NCI-H187 treated with DMSO at 0.1 percent for 48 hours (cell line): ENCODE results near the gene CCDC88A.
"Not testable (repeated sequence)": the region's sequence is repeated elsewhere in the genome, so short reads cannot be mapped to it uniquely, and the experiment has no call there.

Experiments
- DNase-seq: peaks from one replicate; lab custom pipeline; 2025; lab: John Stamatoyannopoulos, UW

Gene CCDC88A

GRCh38 chr2:55421326-55421725, 1.7 kb upstream of the CCDC88A start:
- DNase-seq: no peak

- DNase-seq: no peak
Observed at GRCh38 chr2:55420871-55421270, 1.2 kb upstream of the CCDC88A start.

GRCh38 chr2:55420439-55420725, 726 bp upstream of the CCDC88A start:
- DNase-seq: no peak

GRCh38 chr2:55419233-55419678, 400 bp downstream of the CCDC88A start:
- DNase-seq: no peak

GRCh38 chr2:55418512-55419232, 984 bp downstream of the CCDC88A start:
- DNase-seq: no peak

GRCh38 chr2:55418072-55418471, 1.6 kb downstream of the CCDC88A start:
- DNase-seq: no peak

- no peak for DNase-seq
Observed at GRCh38 chr2:55416786-55417568, 2.7 kb downstream of the CCDC88A start.

- no peak for DNase-seq
Observed at GRCh38 chr2:55415300-55415699, 4.4 kb downstream of the CCDC88A start.

- no peak for DNase-seq
Observed at GRCh38 chr2:55408918-55409868, 10.5 kb downstream of the CCDC88A start.

- no peak for DNase-seq
Observed at GRCh38 chr2:55408098-55408882, 11.4 kb downstream of the CCDC88A start.

GRCh38 chr2:55405116-55405515, 14.5 kb downstream of the CCDC88A start:
- DNase-seq: no peak

- DNase-seq: no peak
Observed at GRCh38 chr2:55403256-55403998, 16.2 kb downstream of the CCDC88A start.

GRCh38 chr2:55401124-55401523, 18.5 kb downstream of the CCDC88A start:
- DNase-seq: no peak

GRCh38 chr2:55400332-55400731, 19.3 kb downstream of the CCDC88A start:
- DNase-seq: no peak

GRCh38 chr2:55399815-55400214, 19.8 kb downstream of the CCDC88A start:
- DNase-seq: no peak

GRCh38 chr2:55395724-55396605, 23.7 kb downstream of the CCDC88A start:
- DNase-seq: no peak

GRCh38 chr2:55391615-55392242, 27.9 kb downstream of the CCDC88A start:
- DNase-seq: no peak

GRCh38 chr2:55391155-55391554, 28.5 kb downstream of the CCDC88A start:
- no peak for DNase-seq

- DNase-seq: not testable (repeated sequence)
Observed at GRCh38 chr2:55385516-55385915, 34.1 kb downstream of the CCDC88A start.
